Measurements from ENCODE around the gene PRR5. TPM values are rescaled to one million over a fixed set of nuclear protein-coding genes. Genes with fewer than 3 reads are reported as not detected.

PRR5 gene
- total RNA-seq, 4 donors from 2014 or later = 0.29 to 20.0 (median 10.8) TPM

- Histone ChIP-seq H3K36me3 (no peaks in the 10 kb centered on the region), H3K27me3 (no peaks in the 10 kb centered on the region), H3K4me3 (no peak overlapping the region), H3K27ac (no peak overlapping the region), H3K9me3 (no peaks in the 10 kb centered on the region), H3K4me1 (no peaks in the 10 kb centered on the region)
- intact Hi-C loops (cut with DNase I; ENCODE audit: low total_unique reads) = no loop called here
- no peak for DNase-seq
- no peak for TF ChIP-seq CTCF (IDR thresholded peaks at IDR 0.05)
- no peak for TF ChIP-seq POLR2A (IDR thresholded peaks at IDR 0.05)
Measured at GRCh38 chr22:44718418-44718817, 16.4 kb downstream of the PRR5 start.

- no peaks in the 10 kb centered on the region for H3K4me1 ChIP-seq
- no peaks in the 10 kb centered on the region for H3K27me3 ChIP-seq
- no peak overlapping the region for H3K27ac ChIP-seq
- no peak for TF ChIP-seq POLR2A (IDR thresholded peaks at IDR 0.05)
- no peak for TF ChIP-seq CTCF (IDR thresholded peaks at IDR 0.05)
- DNase-seq = no peak
- no peak overlapping the region for H3K4me3 ChIP-seq
- intact Hi-C loops (cut with DNase I; ENCODE audit: low total_unique reads) = no loop called here
- no peaks in the 10 kb centered on the region for H3K36me3 ChIP-seq
- H3K9me3 ChIP-seq = no peaks in the 10 kb centered on the region
Measured at GRCh38 chr22:44719586-44720368, 17.8 kb downstream of the PRR5 start.

GRCh38 chr22:44721213-44721612 lies 19.2 kb downstream of the PRR5 start:
- Histone ChIP-seq H3K4me3 (no peak overlapping the region), H3K27ac (no peak overlapping the region), H3K9me3 (no peaks in the 10 kb centered on the region), H3K27me3 (no peaks in the 10 kb centered on the region), H3K36me3 (no peaks in the 10 kb centered on the region), H3K4me1 (no peaks in the 10 kb centered on the region)
- no peak for TF ChIP-seq CTCF (IDR thresholded peaks at IDR 0.05)
- no peak for TF ChIP-seq POLR2A (IDR thresholded peaks at IDR 0.05)
- DNase-seq = no peak
- intact Hi-C loops (cut with DNase I; ENCODE audit: low total_unique reads) = no loop called here

- no peak for DNase-seq
- H3K27ac ChIP-seq = no peak overlapping the region
- no peak for TF ChIP-seq POLR2A (IDR thresholded peaks at IDR 0.05)
- TF ChIP-seq CTCF (IDR thresholded peaks at IDR 0.05) = no peak
- no peak overlapping the region for H3K4me3 ChIP-seq
- no peaks in the 10 kb centered on the region for H3K36me3 ChIP-seq
- no peaks in the 10 kb centered on the region for H3K4me1 ChIP-seq
- no peaks in the 10 kb centered on the region for H3K9me3 ChIP-seq
- intact Hi-C loops (cut with DNase I; ENCODE audit: low total_unique reads) = no loop called here
- H3K27me3 ChIP-seq = no peaks in the 10 kb centered on the region
Measured at GRCh38 chr22:44722611-44723010, 20.6 kb downstream of the PRR5 start.

GRCh38 chr22:44723801-44724200 lies 21.8 kb downstream of the PRR5 start:
- no peak for DNase-seq
- H3K4me3 ChIP-seq = no peak overlapping the region
- H3K36me3 ChIP-seq = no peaks in the 10 kb centered on the region
- no peak overlapping the region for H3K27ac ChIP-seq
- no peaks in the 10 kb centered on the region for H3K4me1 ChIP-seq
- H3K9me3 ChIP-seq = no peaks in the 10 kb centered on the region
- TF ChIP-seq POLR2A (IDR thresholded peaks at IDR 0.05) (no peak), CTCF (IDR thresholded peaks at IDR 0.05) (no peak)
- H3K27me3 ChIP-seq = no peaks in the 10 kb centered on the region
- intact Hi-C loops (cut with DNase I; ENCODE audit: low total_unique reads) = no loop called here
